ENCODE results near the gene PHF24. TPM values are rescaled to one million over a fixed set of nuclear protein-coding genes. Genes with fewer than 3 reads are reported as not detected.
A peak's percentile ranks its signal among the peaks of the same experiment; 100 is the strongest.
"Not testable (repeated sequence)": the region's sequence is repeated elsewhere in the genome, so short reads cannot be mapped to it uniquely, and the experiment has no call there.

PHF24 gene
- total RNA-seq, result under 0.01 TPM

- Histone ChIP-seq H3K27me3 (ENCODE audit: control insufficient read depth in 3 of 3, insufficient read depth in 3 of 3, low read length in 3 of 3) (peaks cover 26 to 28% (median 28%) of the 10 kb centered on the region in 3 donors), H3K4me3 (ENCODE audit: low read length in 3 of 3) (peak within 1 kb of the TSS in 2 of 3 donors; percentile 26 to 41), H3K9me3 (ENCODE audit: control insufficient read depth in 3 of 3, low read length in 3 of 3) (no peaks in the 10 kb centered on the region)
These were observed at the start of gene PHF24 for GRCh38 chr9:34957492-34958410. Gene PHF24 (plus strand): TSS chr9:34958285. CDS start chr9:34971299, 13,014 bp downstream.

GRCh38 chr9:34927061-34927460, 31.0 kb upstream of the PHF24 start:
- Histone ChIP-seq H3K27ac (ENCODE audit: low read depth, low read length) (no peak overlapping the region), H3K27me3 (ENCODE audit: control insufficient read depth in 3 of 3, insufficient read depth in 3 of 3, low read length in 3 of 3) (peaks cover 0 to 3% (median under 1%) of the 10 kb centered on the region in 3 donors), H3K9ac (ENCODE audit: low read depth in 1 of 3, low read length in 3 of 3) (no peak overlapping the region), H3K9me3 (ENCODE audit: control insufficient read depth in 3 of 3, low read length in 3 of 3) (peaks cover 0 to 7% (median 0%) of the 10 kb centered on the region in 3 donors), H3K4me1 (ENCODE audit: control insufficient read depth in 3 of 3, insufficient read depth in 3 of 3, low read length in 3 of 3) (no peaks in the 10 kb centered on the region), H3K4me3 (ENCODE audit: low read length in 3 of 3) (no peak overlapping the region), H3K36me3 (ENCODE audit: control insufficient read depth in 3 of 3, insufficient read depth in 3 of 3, low read length in 3 of 3) (no peaks in the 10 kb centered on the region)

More at GRCh38 chr9:34957492-34958410, at the start of gene PHF24:
- Histone ChIP-seq H3K27ac (ENCODE audit: low read depth, low read length) (no peak within 1 kb of the TSS), H3K36me3 (ENCODE audit: control insufficient read depth in 3 of 3, insufficient read depth in 3 of 3, low read length in 3 of 3) (no peaks in the 10 kb centered on the region), H3K9ac (ENCODE audit: low read depth in 1 of 3, low read length in 3 of 3) (no peak within 1 kb of the TSS), H3K4me1 (ENCODE audit: control insufficient read depth in 3 of 3, insufficient read depth in 3 of 3, low read length in 3 of 3) (peaks cover 0 to 3% (median 2%) of the 10 kb centered on the region in 3 donors)

GRCh38 chr9:34928921-34929320, 29.2 kb upstream of the PHF24 start:
- H3K27ac ChIP-seq (ENCODE audit: low read depth, low read length), result no peak overlapping the region

GRCh38 chr9:34929506-34930102, 28.5 kb upstream of the PHF24 start:
- Histone ChIP-seq H3K36me3 (ENCODE audit: control insufficient read depth in 3 of 3, insufficient read depth in 3 of 3, low read length in 3 of 3) (no peaks in the 10 kb centered on the region), H3K27ac (ENCODE audit: low read depth, low read length) (no peak overlapping the region), H3K4me1 (ENCODE audit: control insufficient read depth in 3 of 3, insufficient read depth in 3 of 3, low read length in 3 of 3) (no peaks in the 10 kb centered on the region), H3K27me3 (ENCODE audit: control insufficient read depth in 3 of 3, insufficient read depth in 3 of 3, low read length in 3 of 3) (peaks cover 0 to 7% (median 4%) of the 10 kb centered on the region in 3 donors), H3K9me3 (ENCODE audit: control insufficient read depth in 3 of 3, low read length in 3 of 3) (peaks cover 0 to 6% (median 0%) of the 10 kb centered on the region in 3 donors), H3K4me3 (ENCODE audit: low read length in 3 of 3) (no peak overlapping the region), H3K9ac (ENCODE audit: low read depth in 1 of 3, low read length in 3 of 3) (no peak overlapping the region)

More at GRCh38 chr9:34928921-34929320, 29.2 kb upstream of the PHF24 start:
- Histone ChIP-seq H3K36me3 (ENCODE audit: control insufficient read depth in 3 of 3, insufficient read depth in 3 of 3, low read length in 3 of 3) (no peaks in the 10 kb centered on the region), H3K9me3 (ENCODE audit: control insufficient read depth in 3 of 3, low read length in 3 of 3) (peaks cover 0 to 7% (median 0%) of the 10 kb centered on the region in 3 donors), H3K27me3 (ENCODE audit: control insufficient read depth in 3 of 3, insufficient read depth in 3 of 3, low read length in 3 of 3) (peaks cover 0 to 7% (median 4%) of the 10 kb centered on the region in 3 donors), H3K4me3 (ENCODE audit: low read length in 3 of 3) (no peak overlapping the region), H3K9ac (ENCODE audit: low read depth in 1 of 3, low read length in 3 of 3) (no peak overlapping the region), H3K4me1 (ENCODE audit: control insufficient read depth in 3 of 3, insufficient read depth in 3 of 3, low read length in 3 of 3) (no peaks in the 10 kb centered on the region)

- H3K27me3 ChIP-seq (ENCODE audit: control insufficient read depth in 3 of 3, insufficient read depth in 3 of 3, low read length in 3 of 3); H3K36me3 ChIP-seq (ENCODE audit: control insufficient read depth in 3 of 3, insufficient read depth in 3 of 3, low read length in 3 of 3); H3K27ac ChIP-seq (ENCODE audit: low read depth, low read length); H3K9ac ChIP-seq (ENCODE audit: low read depth in 1 of 3, low read length in 3 of 3); H3K9me3 ChIP-seq (ENCODE audit: control insufficient read depth in 3 of 3, low read length in 3 of 3); H3K4me3 ChIP-seq (ENCODE audit: low read length in 3 of 3); H3K4me1 ChIP-seq (ENCODE audit: control insufficient read depth in 3 of 3, insufficient read depth in 3 of 3, low read length in 3 of 3): not testable (repeated sequence)
These were observed 18.1 kb upstream of the PHF24 start for GRCh38 chr9:34939989-34940388.

GRCh38 chr9:34948451-34948850, 9.6 kb upstream of the PHF24 start:
- peaks cover 0 to 4% (median 0%) of the 10 kb centered on the region in 3 donors for H3K9me3 ChIP-seq (ENCODE audit: control insufficient read depth in 3 of 3, low read length in 3 of 3)
- H3K27me3 ChIP-seq (ENCODE audit: control insufficient read depth in 3 of 3, insufficient read depth in 3 of 3, low read length in 3 of 3), result peaks cover 0 to 2% (median 0%) of the 10 kb centered on the region in 3 donors
- H3K4me1 ChIP-seq (ENCODE audit: control insufficient read depth in 3 of 3, insufficient read depth in 3 of 3, low read length in 3 of 3), result no peaks in the 10 kb centered on the region
- no peaks in the 10 kb centered on the region for H3K36me3 ChIP-seq (ENCODE audit: control insufficient read depth in 3 of 3, insufficient read depth in 3 of 3, low read length in 3 of 3)
- no peak overlapping the region for H3K27ac ChIP-seq (ENCODE audit: low read depth, low read length)
- no peak overlapping the region for H3K9ac ChIP-seq (ENCODE audit: low read depth in 1 of 3, low read length in 3 of 3)
- H3K4me3 ChIP-seq (ENCODE audit: low read length in 3 of 3), result no peak overlapping the region

- Histone ChIP-seq H3K27me3 (ENCODE audit: control insufficient read depth in 3 of 3, insufficient read depth in 3 of 3, low read length in 3 of 3) (peaks cover 14 to 18% (median 17%) of the 10 kb centered on the region in 3 donors), H3K4me1 (ENCODE audit: control insufficient read depth in 3 of 3, insufficient read depth in 3 of 3, low read length in 3 of 3) (peaks cover 0 to 3% (median 2%) of the 10 kb centered on the region in 3 donors), H3K27ac (ENCODE audit: low read depth, low read length) (no peak overlapping the region), H3K4me3 (ENCODE audit: low read length in 3 of 3) (no peak overlapping the region), H3K36me3 (ENCODE audit: control insufficient read depth in 3 of 3, insufficient read depth in 3 of 3, low read length in 3 of 3) (no peaks in the 10 kb centered on the region), H3K9ac (ENCODE audit: low read depth in 1 of 3, low read length in 3 of 3) (no peak overlapping the region), H3K9me3 (ENCODE audit: control insufficient read depth in 3 of 3, low read length in 3 of 3) (peaks cover 0 to 4% (median 0%) of the 10 kb centered on the region in 3 donors)
These were observed 3.9 kb upstream of the PHF24 start for GRCh38 chr9:34954225-34954624.

- not testable (repeated sequence) for H3K9ac ChIP-seq (ENCODE audit: low read depth in 1 of 3, low read length in 3 of 3); H3K9me3 ChIP-seq (ENCODE audit: control insufficient read depth in 3 of 3, low read length in 3 of 3); H3K4me1 ChIP-seq (ENCODE audit: control insufficient read depth in 3 of 3, insufficient read depth in 3 of 3, low read length in 3 of 3); H3K36me3 ChIP-seq (ENCODE audit: control insufficient read depth in 3 of 3, insufficient read depth in 3 of 3, low read length in 3 of 3); H3K27ac ChIP-seq (ENCODE audit: low read depth, low read length); H3K4me3 ChIP-seq (ENCODE audit: low read length in 3 of 3)
- H3K27me3 ChIP-seq (ENCODE audit: control insufficient read depth in 3 of 3, insufficient read depth in 3 of 3, low read length in 3 of 3), result peaks cover 23 to 28% (median 26%) of the 10 kb centered on the region in 3 donors
These were observed 2.0 kb upstream of the PHF24 start for GRCh38 chr9:34956066-34956465.

- H3K36me3 ChIP-seq (ENCODE audit: control insufficient read depth in 3 of 3, insufficient read depth in 3 of 3, low read length in 3 of 3), result no peaks in the 10 kb centered on the region
- H3K27ac ChIP-seq (ENCODE audit: low read depth, low read length), result no peak overlapping the region
- peaks cover 0 to 3% (median 2%) of the 10 kb centered on the region in 3 donors for H3K4me1 ChIP-seq (ENCODE audit: control insufficient read depth in 3 of 3, insufficient read depth in 3 of 3, low read length in 3 of 3)
- peaks cover 23 to 28% (median 26%) of the 10 kb centered on the region in 3 donors for H3K27me3 ChIP-seq (ENCODE audit: control insufficient read depth in 3 of 3, insufficient read depth in 3 of 3, low read length in 3 of 3)
- peaks cover 0 to 3% (median 0%) of the 10 kb centered on the region in 3 donors for H3K9me3 ChIP-seq (ENCODE audit: control insufficient read depth in 3 of 3, low read length in 3 of 3)
- H3K9ac ChIP-seq (ENCODE audit: low read depth in 1 of 3, low read length in 3 of 3), result no peak overlapping the region
- no peak overlapping the region for H3K4me3 ChIP-seq (ENCODE audit: low read length in 3 of 3)
These were observed 1.4 kb upstream of the PHF24 start for GRCh38 chr9:34956648-34957047.
